K562 (cell line): Measurements from ENCODE around the gene C1QTNF6. TPM values are rescaled to one million over a fixed set of nuclear protein-coding genes. Genes with fewer than 3 reads are reported as not detected.
A peak's percentile ranks its signal among the peaks of the same experiment; 100 is the strongest.

Source experiments
- ATAC-seq: fragments of 200-7000 bp; cut with Tn5 transposase; 3 replicates; pipeline ENCODE4 v1.9.1; 2020; ENCODE audit warnings: moderate library complexity
- BruUV-seq: library from RNA; stranded (reverse); fragments of 400-500 nt; replicated peaks from 2 replicates; lab custom pipeline; 2021; lab: Mats Ljungman, UMichigan
- CTCF ChIA-PET: fragments of 300-600 bp; formaldehyde crosslinking; extraction: SDS; loops from one replicate; lab custom pipeline; 2021; ENCODE audit warnings: low intra/inter-chr PET ratio; lab: Yijun Ruan, JAX
- POLR2A ChIA-PET: fragments of 300-600, 350-650 bp; sonication (Branson Sonifier 250); formaldehyde crosslinking; extraction: SDS; loops from one replicate; lab custom pipeline; 2021; ENCODE audit warnings: antibody characterized with exemption, inconsistent platforms; lab: Yijun Ruan, JAX
- DNase-seq, 4 experiments: peaks; one replicate each; pipeline versions ENCODE4 v3.0.0 to v3.0.0-alpha.2; 2011 to 2018; ENCODE audit warnings: low spot score in 3 of 4, mixed read lengths in 3 of 4; ENCODE audit errors: extremely low read depth in 1 of 4
- FAIRE-seq: peaks from 2 replicates; lab custom pipeline; 2011; peaks lifted over from hg19 to GRCh38; lab: Jason Lieb, UNC
- H2AFZ ChIP-seq: 2 replicates; pipeline ENCODE4 v1.6.0; 2011; ENCODE audit warnings: low read depth, low read length, control low read depth, inconsistent platforms
- H3K27ac ChIP-seq: fragments of 200-600 bp; 3 replicates; pipeline ENCODE4 v1.8.0; 2011; ENCODE audit warnings: low read depth, mild to moderate bottlenecking, control low read depth, inconsistent platforms, low read length, moderate library complexity, mixed read lengths; ENCODE audit errors: extremely low read depth
- H3K27me3 ChIP-seq, 2 experiments: fragments of 300-600 bp in 1 of 2; 2 replicates in 1 of 2; 3 replicates in 1 of 2; pipeline versions ENCODE4 v1.6.0 to v1.8.0; 2011; ENCODE audit warnings: inconsistent platforms in 2 of 2, low read length in 2 of 2, mild to moderate bottlenecking in 1 of 2, mixed read lengths in 1 of 2, moderate library complexity in 1 of 2; ENCODE audit not compliant: control insufficient read depth in 2 of 2, insufficient read depth in 2 of 2
- H3K36me3 ChIP-seq: fragments of 300-600 bp; 3 replicates; pipeline ENCODE4 v1.8.0; 2011; ENCODE audit warnings: mild to moderate bottlenecking, low read length, inconsistent platforms; ENCODE audit not compliant: control insufficient read depth, insufficient read depth
- H3K4me1 ChIP-seq, 2 experiments: fragments of 200-600 bp in 1 of 2; replicated peaks in 1 of 2; 2 replicates in 1 of 2; 3 replicates in 1 of 2; pipeline versions ENCODE4 v1.5.1 to v1.8.0; 2011; ENCODE audit warnings: inconsistent platforms in 2 of 2, low read length in 2 of 2, mild to moderate bottlenecking in 1 of 2, mixed read lengths in 1 of 2, moderate library complexity in 1 of 2; ENCODE audit not compliant: control insufficient read depth in 2 of 2, insufficient read depth in 2 of 2
- H3K4me2 ChIP-seq: 2 replicates; pipeline ENCODE4 v1.6.1; 2011; ENCODE audit warnings: low read length, control low read depth, inconsistent platforms, mixed read lengths; ENCODE audit not compliant: insufficient read depth
- H3K4me3 ChIP-seq: fragments of 200-600 bp; sonication (generic), shearing (Covaris generic); 2 replicates; pipeline ENCODE4 v1.5.1; 2016; ENCODE audit warnings: control low read depth, inconsistent platforms
- H3K79me2 ChIP-seq: fragments of 200-600 bp; 3 replicates; pipeline ENCODE4 v1.8.0; 2011; ENCODE audit warnings: low read length, inconsistent platforms; ENCODE audit not compliant: control insufficient read depth, insufficient read depth
- H3K9ac ChIP-seq, 2 experiments: 2 replicates each; pipeline versions ENCODE4 v1.6.0 to v1.6.1; 2011; ENCODE audit warnings: low read depth in 2 of 2, low read length in 2 of 2, control low read depth in 1 of 2, inconsistent platforms in 1 of 2, mild to moderate bottlenecking in 1 of 2, mixed read lengths in 1 of 2; ENCODE audit not compliant: insufficient read depth in 1 of 2
- H3K9me1 ChIP-seq: one replicate; pipeline ENCODE4 v1.6.0; 2011; ENCODE audit warnings: inconsistent platforms, mild to moderate bottlenecking, low read length, moderate library complexity; ENCODE audit not compliant: control insufficient read depth, insufficient read depth
- H3K9me3 ChIP-seq: replicated peaks from 2 replicates; pipeline ENCODE4 v1.5.1; 2011; ENCODE audit warnings: low read depth, low read length, inconsistent platforms; ENCODE audit not compliant: control insufficient read depth, insufficient read depth
- H4K20me1 ChIP-seq: replicated peaks from 2 replicates; pipeline ENCODE4 v1.6.1; 2011; ENCODE audit warnings: low read length, inconsistent platforms, mixed read lengths; ENCODE audit not compliant: control insufficient read depth, insufficient read depth
- FOXA1 ChIP-seq: fragments of 450-650 bp; IDR thresholded peaks from 2 replicates; pipeline ENCODE4 v1.6.1; 2016; ENCODE audit warnings: mild to moderate bottlenecking, borderline replicate concordance
- GATAD2A ChIP-seq: fragments of 450-650 bp; IDR thresholded peaks from 2 replicates; pipeline ENCODE4 v1.6.1; 2017
- NFE2 ChIP-seq: IDR thresholded peaks from 2 replicates; pipeline ENCODE4 v1.6.1; 2014; ENCODE audit warnings: antibody characterized with exemption, low read depth
- NFIC ChIP-seq: fragments of 450-650 bp; IDR thresholded peaks from 2 replicates; pipeline ENCODE4 v1.6.1; 2017; ENCODE audit warnings: mild to moderate bottlenecking, inconsistent platforms
- POU5F1 ChIP-seq: fragments of 150-350 bp; IDR thresholded peaks from 2 replicates; pipeline ENCODE4 v1.6.1; 2014; ENCODE audit warnings: borderline replicate concordance, low read length, low read depth, mild to moderate bottlenecking; ENCODE audit not compliant: partially characterized antibody
- RBFOX2 ChIP-seq: fragments of 200-400 bp; formaldehyde crosslinking; IDR thresholded peaks from 2 replicates; pipeline ENCODE4 v1.6.1; 2017; ENCODE audit warnings: low read depth, mild to moderate bottlenecking, low read length, moderate library complexity
- ZNF263 ChIP-seq: sonication (generic); formaldehyde crosslinking; IDR thresholded peaks from 2 replicates; pipeline ENCODE4 v1.8.0; 2022; ENCODE audit warnings: mild to moderate bottlenecking, missing genetic modification reagents, borderline replicate concordance
- ZNF668 ChIP-seq: fragments of 250-450 bp; sonication (Bioruptor Pico); IDR thresholded peaks from 2 replicates; pipeline ENCODE4 v1.8.0; 2022; ENCODE audit warnings: mild to moderate bottlenecking, inconsistent platforms
- WGBS: fragments of 100-300 bp; shearing (Covaris generic); methylation state at CpG from one replicate; pipeline ENCODE4 v1.1.6; 2016; ENCODE audit warnings: low coverage, mixed read lengths; ENCODE audit not compliant: insufficient coverage; ENCODE audit errors: missing lambda C conversion rate; 5-methylcytosine and 5-hydroxymethylcytosine counted together
- in situ Hi-C: fragments of 300-500 bp; cut with MboI; formaldehyde crosslinking; loops from 4 replicates; pipeline ENCODE4 v1.15.0; 2018; ENCODE audit warnings: inconsistent platforms, mixed read lengths
- intact Hi-C: fragments of 100-400 bp; cut with micrococcal nuclease; formaldehyde crosslinking; loops from 2 replicates; pipeline ENCODE4 v1.14.2; 2022
- polyA plus RNA-seq, 8 experiments: library from polyadenylated mRNA; depleted of rRNA in 4 of 8; stranded (reverse) in 5 of 8; unstranded in 3 of 8; fragments of >200 nt; fragmentation: Nextera tagmentation in 2 of 8; fragmentation: Illumina TruSeq in 1 of 8; extraction: Ambion mirVana in 2 of 8; extraction: Trizol in 1 of 8; gene quantifications; 2 replicates each; pipeline versions ENCODE4 v1.2.1 to v1.2.3, GENCODE V29; 2011 to 2014; ENCODE audit warnings: inconsistent platforms in 1 of 8, missing spikeins in 1 of 8
- total RNA-seq, 7 experiments: library from RNA; depleted of rRNA in 6 of 7; stranded (reverse); fragments of >200 nt in 6 of 7; fragmentation: Illumina TruSeq in 2 of 7; extraction: Trizol in 2 of 7; gene quantifications; 2 replicates each; pipeline versions ENCODE4 v1.2.1 to v1.2.3, GENCODE V29; 2011 to 2021; ENCODE audit warnings: low replicate concordance in 1 of 7
- TF ChIP-seq, protein P1 (sequence below): fragments of 250-450 bp; sonication (Bioruptor Pico); IDR thresholded peaks from 2 replicates; pipeline ENCODE4 v1.5.0; 2020; ENCODE audit warnings: mild to moderate bottlenecking
- TF ChIP-seq, protein P2 (sequence below): fragments of 450-650 bp; IDR thresholded peaks from 2 replicates; pipeline ENCODE4 v1.6.1; 2016
- TF ChIP-seq, protein P3 (sequence below): sonication (generic); formaldehyde crosslinking; IDR thresholded peaks from 2 replicates; pipeline ENCODE4 v1.8.0; 2023; ENCODE audit warnings: missing genetic modification reagents, mild to moderate bottlenecking, borderline replicate concordance
- TF ChIP-seq, protein P4 (sequence below): fragments of 450-650 bp; formaldehyde crosslinking; conservative IDR thresholded peaks from 2 replicates; pipeline ENCODE4 v1.4.0; 2022; ENCODE audit warnings: mild to moderate bottlenecking, missing genetic modification characterization

C1QTNF6 gene
- total and polyA plus RNA-seq, 9 of the 15 experiments (the other 6 are each of a cell fraction or from before 2014, with no cell fraction given) = 0.18 to 0.92 (median 0.55) TPM

DNA sequence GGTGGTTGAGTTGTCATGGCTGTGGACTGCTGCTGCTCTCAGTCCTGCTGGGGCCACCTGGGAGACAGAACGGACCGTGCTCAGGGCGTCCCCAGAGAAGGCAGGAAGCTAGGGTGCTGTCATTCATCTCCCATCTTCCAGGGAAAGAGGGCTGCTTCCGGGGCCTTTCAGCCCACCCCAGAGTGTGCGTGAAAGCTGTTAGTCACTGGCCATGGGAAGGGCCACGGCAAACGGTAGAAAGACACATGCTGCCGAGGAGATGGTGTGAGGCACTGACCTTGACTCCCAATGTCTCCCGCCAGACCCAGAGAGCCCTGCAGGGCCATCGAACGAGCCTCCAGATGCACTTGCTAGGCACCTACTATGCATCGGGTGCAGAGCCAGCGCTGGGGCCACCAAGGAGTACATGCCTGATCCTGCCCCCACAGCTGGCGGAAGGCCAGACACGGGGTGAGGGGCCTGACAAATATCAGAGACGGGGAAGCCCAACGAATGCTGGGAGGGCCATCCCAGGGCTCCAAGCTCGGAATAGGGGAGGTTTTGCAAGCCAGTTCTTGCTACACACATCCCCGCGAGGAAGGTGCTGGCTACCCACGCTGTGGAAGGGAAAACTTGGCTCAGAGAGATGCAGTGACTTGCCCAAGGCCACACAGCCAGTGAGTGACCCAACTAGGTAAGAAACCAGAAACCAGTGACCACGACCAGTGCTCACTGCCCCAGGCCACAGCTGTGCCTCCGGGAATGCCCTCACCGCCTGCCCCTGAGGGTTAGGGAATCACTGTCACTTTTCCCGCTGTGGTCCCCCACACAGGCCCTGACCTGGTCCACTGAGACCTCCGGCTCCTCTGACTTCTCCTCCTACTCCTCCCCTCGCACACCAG, 45.9 kb upstream of the C1QTNF6 start:
- peak overlapping the region in 1 of 2 experiments; percentile 43; a peak in 2 of 4 replicates for H3K9ac ChIP-seq
- H2AFZ ChIP-seq = no peak overlapping the region
- no peak overlapping the region for H3K4me2 ChIP-seq
- in situ Hi-C loops (no loop called here), intact Hi-C loops (no loop called here)
- no peaks in the 10 kb centered on the region for H3K9me1 ChIP-seq
- H3K36me3 ChIP-seq = peaks cover 74% of the 10 kb centered on the region; the same call in 2 of the 3 replicates
- BruUV-seq = no TSS peak
- no peaks in the 10 kb centered on the region for H3K9me3 ChIP-seq
- WGBS = 80% methylated on average over 17 of the region's 27 CpGs
- H3K79me2 ChIP-seq = peaks cover 24% of the 10 kb centered on the region
- no peak overlapping the region for H3K27ac ChIP-seq
- H3K4me3 ChIP-seq = no peak overlapping the region
- H4K20me1 ChIP-seq = peaks cover 3% of the 10 kb centered on the region; the same call in 1 of the 2 replicates
- H3K4me1 ChIP-seq = peaks cover 19 to 40% of the 10 kb centered on the region in 2 experiments
- POLR2A ChIA-PET = no interaction called here
- no peak for FAIRE-seq
- no peak for DNase-seq
- CTCF ChIA-PET = no interaction called here
- no peaks in the 10 kb centered on the region for H3K27me3 ChIP-seq
- no peak for ATAC-seq
- no peak for TF ChIP-seq ZNF668
- TF ChIP-seq FOXA1 = no peak
- no peak for TF ChIP-seq POU5F1
- TF ChIP-seq RBFOX2 = peak; percentile 50
- TF ChIP-seq, protein P1, sequence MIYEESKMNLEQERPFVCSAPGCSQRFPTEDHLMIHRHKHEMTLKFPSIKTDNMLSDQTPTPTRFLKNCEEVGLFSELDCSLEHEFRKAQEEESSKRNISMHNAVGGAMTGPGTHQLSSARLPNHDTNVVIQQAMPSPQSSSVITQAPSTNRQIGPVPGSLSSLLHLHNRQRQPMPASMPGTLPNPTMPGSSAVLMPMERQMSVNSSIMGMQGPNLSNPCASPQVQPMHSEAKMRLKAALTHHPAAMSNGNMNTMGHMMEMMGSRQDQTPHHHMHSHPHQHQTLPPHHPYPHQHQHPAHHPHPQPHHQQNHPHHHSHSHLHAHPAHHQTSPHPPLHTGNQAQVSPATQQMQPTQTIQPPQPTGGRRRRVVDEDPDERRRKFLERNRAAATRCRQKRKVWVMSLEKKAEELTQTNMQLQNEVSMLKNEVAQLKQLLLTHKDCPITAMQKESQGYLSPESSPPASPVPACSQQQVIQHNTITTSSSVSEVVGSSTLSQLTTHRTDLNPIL (CRISPR knock-in tag) = no peak
- peak; percentile 64 for TF ChIP-seq NFIC
- TF ChIP-seq NFE2 = no peak
- TF ChIP-seq, protein P2, sequence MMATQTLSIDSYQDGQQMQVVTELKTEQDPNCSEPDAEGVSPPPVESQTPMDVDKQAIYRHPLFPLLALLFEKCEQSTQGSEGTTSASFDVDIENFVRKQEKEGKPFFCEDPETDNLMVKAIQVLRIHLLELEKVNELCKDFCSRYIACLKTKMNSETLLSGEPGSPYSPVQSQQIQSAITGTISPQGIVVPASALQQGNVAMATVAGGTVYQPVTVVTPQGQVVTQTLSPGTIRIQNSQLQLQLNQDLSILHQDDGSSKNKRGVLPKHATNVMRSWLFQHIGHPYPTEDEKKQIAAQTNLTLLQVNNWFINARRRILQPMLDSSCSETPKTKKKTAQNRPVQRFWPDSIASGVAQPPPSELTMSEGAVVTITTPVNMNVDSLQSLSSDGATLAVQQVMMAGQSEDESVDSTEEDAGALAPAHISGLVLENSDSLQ = no peak
- TF ChIP-seq, protein P3, sequence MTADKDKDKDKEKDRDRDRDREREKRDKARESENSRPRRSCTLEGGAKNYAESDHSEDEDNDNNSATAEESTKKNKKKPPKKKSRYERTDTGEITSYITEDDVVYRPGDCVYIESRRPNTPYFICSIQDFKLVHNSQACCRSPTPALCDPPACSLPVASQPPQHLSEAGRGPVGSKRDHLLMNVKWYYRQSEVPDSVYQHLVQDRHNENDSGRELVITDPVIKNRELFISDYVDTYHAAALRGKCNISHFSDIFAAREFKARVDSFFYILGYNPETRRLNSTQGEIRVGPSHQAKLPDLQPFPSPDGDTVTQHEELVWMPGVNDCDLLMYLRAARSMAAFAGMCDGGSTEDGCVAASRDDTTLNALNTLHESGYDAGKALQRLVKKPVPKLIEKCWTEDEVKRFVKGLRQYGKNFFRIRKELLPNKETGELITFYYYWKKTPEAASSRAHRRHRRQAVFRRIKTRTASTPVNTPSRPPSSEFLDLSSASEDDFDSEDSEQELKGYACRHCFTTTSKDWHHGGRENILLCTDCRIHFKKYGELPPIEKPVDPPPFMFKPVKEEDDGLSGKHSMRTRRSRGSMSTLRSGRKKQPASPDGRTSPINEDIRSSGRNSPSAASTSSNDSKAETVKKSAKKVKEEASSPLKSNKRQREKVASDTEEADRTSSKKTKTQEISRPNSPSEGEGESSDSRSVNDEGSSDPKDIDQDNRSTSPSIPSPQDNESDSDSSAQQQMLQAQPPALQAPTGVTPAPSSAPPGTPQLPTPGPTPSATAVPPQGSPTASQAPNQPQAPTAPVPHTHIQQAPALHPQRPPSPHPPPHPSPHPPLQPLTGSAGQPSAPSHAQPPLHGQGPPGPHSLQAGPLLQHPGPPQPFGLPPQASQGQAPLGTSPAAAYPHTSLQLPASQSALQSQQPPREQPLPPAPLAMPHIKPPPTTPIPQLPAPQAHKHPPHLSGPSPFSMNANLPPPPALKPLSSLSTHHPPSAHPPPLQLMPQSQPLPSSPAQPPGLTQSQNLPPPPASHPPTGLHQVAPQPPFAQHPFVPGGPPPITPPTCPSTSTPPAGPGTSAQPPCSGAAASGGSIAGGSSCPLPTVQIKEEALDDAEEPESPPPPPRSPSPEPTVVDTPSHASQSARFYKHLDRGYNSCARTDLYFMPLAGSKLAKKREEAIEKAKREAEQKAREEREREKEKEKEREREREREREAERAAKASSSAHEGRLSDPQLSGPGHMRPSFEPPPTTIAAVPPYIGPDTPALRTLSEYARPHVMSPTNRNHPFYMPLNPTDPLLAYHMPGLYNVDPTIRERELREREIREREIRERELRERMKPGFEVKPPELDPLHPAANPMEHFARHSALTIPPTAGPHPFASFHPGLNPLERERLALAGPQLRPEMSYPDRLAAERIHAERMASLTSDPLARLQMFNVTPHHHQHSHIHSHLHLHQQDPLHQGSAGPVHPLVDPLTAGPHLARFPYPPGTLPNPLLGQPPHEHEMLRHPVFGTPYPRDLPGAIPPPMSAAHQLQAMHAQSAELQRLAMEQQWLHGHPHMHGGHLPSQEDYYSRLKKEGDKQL (CRISPR knock-in tag) = no peak
- no peak for TF ChIP-seq ZNF263 (CRISPR knock-in tag)
- no peak for TF ChIP-seq GATAD2A
- TF ChIP-seq, protein P4, sequence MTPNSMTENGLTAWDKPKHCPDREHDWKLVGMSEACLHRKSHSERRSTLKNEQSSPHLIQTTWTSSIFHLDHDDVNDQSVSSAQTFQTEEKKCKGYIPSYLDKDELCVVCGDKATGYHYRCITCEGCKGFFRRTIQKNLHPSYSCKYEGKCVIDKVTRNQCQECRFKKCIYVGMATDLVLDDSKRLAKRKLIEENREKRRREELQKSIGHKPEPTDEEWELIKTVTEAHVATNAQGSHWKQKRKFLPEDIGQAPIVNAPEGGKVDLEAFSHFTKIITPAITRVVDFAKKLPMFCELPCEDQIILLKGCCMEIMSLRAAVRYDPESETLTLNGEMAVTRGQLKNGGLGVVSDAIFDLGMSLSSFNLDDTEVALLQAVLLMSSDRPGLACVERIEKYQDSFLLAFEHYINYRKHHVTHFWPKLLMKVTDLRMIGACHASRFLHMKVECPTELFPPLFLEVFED = no peak
